GM19099 (cell line): ENCODE data around the gene CFAP45.

ENCODE experiments used
- POLR2A ChIP-seq: IDR thresholded peaks from 3 replicates; pipeline ENCODE4 v1.6.1; 2011; ENCODE audit warnings: low read depth; ENCODE audit not compliant: insufficient read length; ENCODE audit errors: extremely low read depth

Gene CFAP45

GRCh38 chr1:159930216-159930615 is 30.3 kb upstream of the CFAP45 start:
- no peak for TF ChIP-seq POLR2A

- TF ChIP-seq POLR2A: no peak
Observed at GRCh38 chr1:159929155-159930051, 29.4 kb upstream of the CFAP45 start.

GRCh38 chr1:159928491-159929050 is 28.6 kb upstream of the CFAP45 start:
- no peak for TF ChIP-seq POLR2A

GRCh38 chr1:159927849-159928431 is 28.0 kb upstream of the CFAP45 start:
- no peak for TF ChIP-seq POLR2A

- no peak for TF ChIP-seq POLR2A
Observed at GRCh38 chr1:159927211-159927848, 27.4 kb upstream of the CFAP45 start.

- no peak for TF ChIP-seq POLR2A
Observed at GRCh38 chr1:159925719-159926078, 25.7 kb upstream of the CFAP45 start.

- TF ChIP-seq POLR2A: peak; percentile 98
Observed at GRCh38 chr1:159924791-159925718, 25.1 kb upstream of the CFAP45 start, which contains the start of gene TAGLN2. Gene TAGLN2 (minus strand): TSS chr1:159925507. CDS start chr1:159920509, 4,998 bp downstream.

GRCh38 chr1:159924025-159924790 is 24.2 kb upstream of the CFAP45 start:
- peak; percentile 39 for TF ChIP-seq POLR2A

- peak; percentile 41 for TF ChIP-seq POLR2A
Observed at GRCh38 chr1:159923203-159924024, 23.4 kb upstream of the CFAP45 start.

GRCh38 chr1:159922511-159923202 is 22.7 kb upstream of the CFAP45 start:
- peak; percentile 30 for TF ChIP-seq POLR2A

- TF ChIP-seq POLR2A: no peak
Observed at GRCh38 chr1:159921700-159922504, 21.9 kb upstream of the CFAP45 start.
